ENCODE measurements around the gene CDKAL1.

Gene CDKAL1

DNA sequence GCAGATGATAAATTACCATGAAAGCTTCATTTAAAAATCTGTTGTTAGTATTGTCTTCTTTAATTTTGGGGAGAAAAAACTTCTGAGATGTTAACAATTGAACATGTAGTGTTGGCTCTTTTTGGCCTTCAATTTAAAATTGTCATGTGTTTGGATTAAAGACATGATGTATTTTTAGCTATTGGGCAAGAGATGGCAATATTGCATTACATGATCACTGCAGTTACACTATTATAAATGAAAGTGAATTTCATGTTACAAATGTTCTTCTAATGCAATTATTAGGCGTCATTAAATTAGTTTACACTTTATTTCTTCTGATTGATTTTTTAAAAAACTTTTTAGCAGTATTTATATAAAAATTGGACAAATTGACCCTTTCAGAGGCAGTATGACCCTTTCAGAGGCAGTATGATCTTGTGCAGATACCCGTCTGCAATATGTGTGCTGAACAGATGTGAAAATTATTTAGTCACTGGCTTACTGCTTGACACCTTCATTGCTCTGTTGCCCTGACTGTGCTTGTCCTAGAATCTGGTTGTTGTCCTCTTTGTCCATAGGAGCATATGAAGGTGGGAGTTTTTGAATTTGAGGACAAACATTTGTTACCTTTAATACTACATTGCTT lies 25.8 kb downstream of the CDKAL1 start:
- no peak overlapping the region for H3K4me3 ChIP-seq (ENCODE audit: low read length)
- no peak overlapping the region for H3K4me2 ChIP-seq (ENCODE audit: low read length)
- no peaks in the 10 kb centered on the region for H3K4me1 ChIP-seq (ENCODE audit: control insufficient read depth, insufficient read depth, low read length)
- H3K36me3 ChIP-seq (ENCODE audit: insufficient read depth, low read length), result no peaks in the 10 kb centered on the region
- H3K27me3 ChIP-seq (ENCODE audit: control insufficient read depth, insufficient read depth, low read length), result no peaks in the 10 kb centered on the region
- H3K9ac ChIP-seq (ENCODE audit: low read depth, low read length), result no peak overlapping the region
- no peaks in the 10 kb centered on the region for H3K9me3 ChIP-seq (replicated peaks; ENCODE audit: low read length)

DNA sequence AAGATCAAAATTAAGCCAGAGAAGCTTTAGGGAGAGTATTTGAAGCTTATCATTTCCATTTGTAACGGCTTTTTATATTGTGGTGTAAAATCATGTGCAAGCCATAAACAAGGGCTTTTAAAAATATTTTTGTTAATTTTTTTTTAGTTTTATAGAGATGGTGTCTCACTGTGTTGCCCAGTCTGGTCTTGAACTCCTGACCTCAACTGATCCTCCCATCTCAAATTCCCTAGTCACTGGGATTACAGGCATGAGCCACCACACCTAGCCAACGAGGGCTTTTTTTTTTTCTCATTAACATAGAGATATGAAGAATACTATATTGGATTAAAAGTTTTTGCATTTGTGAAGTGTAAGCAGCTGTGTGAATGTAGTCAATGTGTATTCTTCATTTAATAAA lies 29.1 kb downstream of the CDKAL1 start:
- no peak overlapping the region for H3K9ac ChIP-seq (ENCODE audit: low read depth, low read length)
- H3K9me3 ChIP-seq (replicated peaks; ENCODE audit: low read length), result no peaks in the 10 kb centered on the region
- no peaks in the 10 kb centered on the region for H3K36me3 ChIP-seq (ENCODE audit: insufficient read depth, low read length)
- H3K4me3 ChIP-seq (ENCODE audit: low read length), result no peak overlapping the region
- no peaks in the 10 kb centered on the region for H3K4me1 ChIP-seq (ENCODE audit: control insufficient read depth, insufficient read depth, low read length)
- H3K27me3 ChIP-seq (ENCODE audit: control insufficient read depth, insufficient read depth, low read length), result no peaks in the 10 kb centered on the region
- H3K4me2 ChIP-seq (ENCODE audit: low read length), result no peak overlapping the region

DNA sequence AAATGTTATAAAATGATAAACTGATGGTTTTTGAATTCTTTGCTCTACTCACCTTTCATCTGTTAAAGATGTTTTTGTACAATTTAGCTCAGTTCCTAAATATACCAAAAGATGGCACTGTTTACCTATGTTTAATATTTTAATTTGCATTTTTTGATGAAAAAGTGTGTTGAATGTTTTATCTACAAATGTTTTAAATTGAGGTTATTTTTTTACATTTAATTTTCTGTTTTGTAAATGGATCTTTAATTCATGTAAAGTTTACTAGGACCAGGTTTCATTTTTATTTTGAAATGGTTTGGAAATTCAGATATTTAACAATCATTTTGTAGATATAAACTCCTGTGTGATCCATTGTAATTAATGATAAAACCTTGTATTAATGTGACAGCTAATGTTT lies 30.0 kb downstream of the CDKAL1 start:
- H3K9ac ChIP-seq (ENCODE audit: low read depth, low read length), result no peak overlapping the region
- no peaks in the 10 kb centered on the region for H3K36me3 ChIP-seq (ENCODE audit: insufficient read depth, low read length)
- no peaks in the 10 kb centered on the region for H3K9me3 ChIP-seq (replicated peaks; ENCODE audit: low read length)
- H3K4me2 ChIP-seq (ENCODE audit: low read length), result no peak overlapping the region
- no peaks in the 10 kb centered on the region for H3K4me1 ChIP-seq (ENCODE audit: control insufficient read depth, insufficient read depth, low read length)
- no peak overlapping the region for H3K4me3 ChIP-seq (ENCODE audit: low read length)
- no peaks in the 10 kb centered on the region for H3K27me3 ChIP-seq (ENCODE audit: control insufficient read depth, insufficient read depth, low read length)

DNA sequence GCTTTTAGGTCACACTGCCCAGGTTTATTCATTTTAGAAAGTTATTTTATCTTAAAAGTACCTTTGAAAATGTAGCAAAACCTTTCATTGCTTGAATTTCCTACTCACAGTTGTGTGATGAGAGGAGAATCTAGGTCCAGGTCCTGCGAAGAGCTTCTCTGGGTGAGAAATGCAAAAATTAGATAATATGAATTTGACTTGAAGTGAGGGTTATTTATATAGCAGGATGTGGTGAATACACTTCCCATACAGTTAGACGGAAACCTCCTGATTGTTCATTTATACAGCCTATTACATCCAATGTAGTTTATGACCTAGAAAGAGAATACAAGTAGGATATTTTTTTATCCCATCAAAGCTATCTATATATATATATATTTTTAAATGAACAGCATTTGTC lies 30.5 kb downstream of the CDKAL1 start:
- no peaks in the 10 kb centered on the region for H3K27me3 ChIP-seq (ENCODE audit: control insufficient read depth, insufficient read depth, low read length)
- no peaks in the 10 kb centered on the region for H3K9me3 ChIP-seq (replicated peaks; ENCODE audit: low read length)
- no peak overlapping the region for H3K4me3 ChIP-seq (ENCODE audit: low read length)
- no peak overlapping the region for H3K9ac ChIP-seq (ENCODE audit: low read depth, low read length)
- no peaks in the 10 kb centered on the region for H3K4me1 ChIP-seq (ENCODE audit: control insufficient read depth, insufficient read depth, low read length)
- no peaks in the 10 kb centered on the region for H3K36me3 ChIP-seq (ENCODE audit: insufficient read depth, low read length)
- H3K4me2 ChIP-seq (ENCODE audit: low read length), result no peak overlapping the region

DNA sequence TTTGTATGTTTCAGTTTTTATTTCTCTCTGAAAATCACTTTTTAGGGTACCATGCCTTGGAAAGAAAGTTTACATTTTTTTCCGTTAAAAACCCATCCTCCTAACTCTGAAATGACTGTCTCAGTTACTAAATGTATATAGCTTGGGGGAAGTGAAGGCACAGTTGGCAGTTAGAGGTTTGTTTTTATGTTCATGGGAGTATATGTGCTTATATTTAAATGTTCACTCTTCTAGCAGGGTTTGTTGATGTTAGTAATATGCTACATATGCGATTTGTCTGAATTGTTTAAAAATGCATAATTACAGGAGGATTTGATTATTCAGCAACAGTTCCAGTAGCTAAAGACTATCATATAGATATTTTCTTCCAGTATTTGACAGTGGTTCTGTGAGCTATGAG lies 31.1 kb downstream of the CDKAL1 start:
- Histone ChIP-seq H3K9me3 (replicated peaks; ENCODE audit: low read length) (no peaks in the 10 kb centered on the region), H3K4me2 (ENCODE audit: low read length) (no peak overlapping the region), H3K4me3 (ENCODE audit: low read length) (no peak overlapping the region), H3K36me3 (ENCODE audit: insufficient read depth, low read length) (no peaks in the 10 kb centered on the region), H3K4me1 (ENCODE audit: control insufficient read depth, insufficient read depth, low read length) (no peaks in the 10 kb centered on the region), H3K27me3 (ENCODE audit: control insufficient read depth, insufficient read depth, low read length) (no peaks in the 10 kb centered on the region), H3K9ac (ENCODE audit: low read depth, low read length) (no peak overlapping the region)

DNA sequence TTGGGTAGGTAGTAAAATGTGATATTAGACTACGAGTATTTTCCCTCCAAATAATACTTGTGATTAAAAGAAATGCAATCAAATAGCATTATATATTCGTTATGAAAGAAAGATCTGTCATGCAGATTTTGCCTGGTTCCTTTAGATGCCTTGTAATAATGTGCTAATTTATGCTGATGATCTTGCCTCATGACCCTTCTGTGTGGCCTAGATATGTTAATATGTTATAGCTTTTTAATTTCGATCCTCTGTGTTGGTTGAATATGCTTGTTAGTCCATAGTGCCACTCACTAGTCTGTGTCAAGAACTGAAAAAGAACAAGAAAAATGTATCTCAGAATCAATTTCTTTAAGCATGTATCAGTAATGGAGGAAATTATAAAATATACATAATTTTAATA lies 31.9 kb downstream of the CDKAL1 start:
- H3K4me3 ChIP-seq (ENCODE audit: low read length), result no peak overlapping the region
- H3K36me3 ChIP-seq (ENCODE audit: insufficient read depth, low read length), result no peaks in the 10 kb centered on the region
- no peaks in the 10 kb centered on the region for H3K27me3 ChIP-seq (ENCODE audit: control insufficient read depth, insufficient read depth, low read length)

DNA sequence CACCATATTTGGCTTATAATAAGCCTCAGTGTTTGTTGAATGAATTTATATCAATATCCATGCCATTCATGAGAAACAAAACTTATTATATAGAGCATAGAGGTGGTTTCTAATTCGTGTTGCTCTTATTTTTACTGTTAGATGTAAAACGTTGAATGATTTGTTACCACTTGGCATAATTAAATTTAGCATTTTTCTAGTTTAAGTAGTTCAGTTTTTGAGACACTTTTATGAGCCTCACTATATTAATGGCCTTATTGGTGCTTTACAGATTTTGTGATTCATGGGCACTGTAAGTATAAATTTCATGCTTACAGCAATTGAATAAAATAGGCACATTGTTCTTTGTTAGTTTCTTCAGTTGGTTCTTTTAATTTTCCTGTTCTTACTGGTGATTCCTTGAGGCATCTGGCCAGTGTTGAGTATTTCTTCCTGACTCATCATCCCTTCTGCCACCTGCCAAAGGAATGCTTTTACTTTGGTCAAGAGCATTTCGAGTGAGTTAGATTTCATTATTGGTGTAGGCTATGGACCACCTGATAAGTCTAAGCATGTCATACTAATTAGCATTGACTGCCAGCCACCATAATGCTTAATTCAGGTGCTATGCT lies 34.8 kb downstream of the CDKAL1 start:
- Histone ChIP-seq H3K9me3 (replicated peaks; ENCODE audit: low read length) (no peaks in the 10 kb centered on the region), H3K27me3 (ENCODE audit: control insufficient read depth, insufficient read depth, low read length) (no peaks in the 10 kb centered on the region), H3K4me1 (ENCODE audit: control insufficient read depth, insufficient read depth, low read length) (peaks cover 9% of the 10 kb centered on the region), H3K36me3 (ENCODE audit: insufficient read depth, low read length) (no peaks in the 10 kb centered on the region), H3K9ac (ENCODE audit: low read depth, low read length) (no peak overlapping the region), H3K4me3 (ENCODE audit: low read length) (no peak overlapping the region), H3K4me2 (ENCODE audit: low read length) (no peak overlapping the region)

More for the DNA sequence above, 31.9 kb downstream of the CDKAL1 start:
- no peaks in the 10 kb centered on the region for H3K9me3 ChIP-seq (replicated peaks; ENCODE audit: low read length)
- H3K4me2 ChIP-seq (ENCODE audit: low read length), result no peak overlapping the region
- H3K9ac ChIP-seq (ENCODE audit: low read depth, low read length), result no peak overlapping the region
- no peaks in the 10 kb centered on the region for H3K4me1 ChIP-seq (ENCODE audit: control insufficient read depth, insufficient read depth, low read length)

DNA sequence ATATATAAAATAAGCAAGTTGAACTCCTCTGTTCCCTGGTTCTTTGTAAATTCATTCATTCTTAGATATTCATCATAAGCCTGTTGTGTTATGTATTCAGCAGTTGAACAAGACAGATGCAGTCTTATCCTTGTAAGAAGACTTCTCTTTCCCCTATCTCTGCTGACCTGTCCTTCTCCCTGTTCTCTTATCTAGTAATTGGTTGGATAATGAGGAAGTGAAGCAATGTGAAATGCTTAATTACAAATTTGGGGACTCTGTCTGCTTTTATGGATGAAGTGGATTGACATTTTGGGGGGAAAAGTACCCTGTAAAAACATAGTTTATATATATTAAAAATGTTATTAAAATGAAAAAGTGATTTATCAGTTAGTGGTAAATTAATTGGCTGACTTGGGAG lies 37.0 kb downstream of the CDKAL1 start:
- no peak overlapping the region for H3K4me3 ChIP-seq (ENCODE audit: low read length)
- no peaks in the 10 kb centered on the region for H3K27me3 ChIP-seq (ENCODE audit: control insufficient read depth, insufficient read depth, low read length)
- no peaks in the 10 kb centered on the region for H3K9me3 ChIP-seq (replicated peaks; ENCODE audit: low read length)
- H3K36me3 ChIP-seq (ENCODE audit: insufficient read depth, low read length), result no peaks in the 10 kb centered on the region
- H3K4me1 ChIP-seq (ENCODE audit: control insufficient read depth, insufficient read depth, low read length), result peaks cover 9% of the 10 kb centered on the region
- no peak overlapping the region for H3K4me2 ChIP-seq (ENCODE audit: low read length)
- H3K9ac ChIP-seq (ENCODE audit: low read depth, low read length), result no peak overlapping the region

DNA sequence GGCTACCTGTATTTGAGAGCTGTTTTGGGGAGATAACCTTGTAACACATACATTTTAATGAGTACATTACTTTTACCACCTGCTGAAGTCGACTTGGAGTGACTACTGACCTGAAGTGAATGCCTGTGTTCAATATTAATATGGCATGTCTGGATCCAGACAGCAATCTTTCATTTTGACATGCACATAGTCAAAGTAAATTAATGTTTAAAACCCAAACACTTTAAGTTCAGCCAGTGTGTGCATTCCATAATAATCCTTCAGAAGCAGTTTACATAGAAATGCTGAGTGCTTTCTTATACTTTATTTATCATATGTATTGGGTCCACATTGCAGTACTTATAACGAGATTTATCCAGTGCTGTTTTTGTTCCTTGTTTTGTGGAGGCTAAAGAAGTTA lies 38.0 kb downstream of the CDKAL1 start:
- H3K27me3 ChIP-seq (ENCODE audit: control insufficient read depth, insufficient read depth, low read length), result no peaks in the 10 kb centered on the region
- H3K9ac ChIP-seq (ENCODE audit: low read depth, low read length), result no peak overlapping the region
- no peaks in the 10 kb centered on the region for H3K36me3 ChIP-seq (ENCODE audit: insufficient read depth, low read length)
- no peak overlapping the region for H3K4me3 ChIP-seq (ENCODE audit: low read length)
- H3K4me2 ChIP-seq (ENCODE audit: low read length), result no peak overlapping the region
- no peaks in the 10 kb centered on the region for H3K9me3 ChIP-seq (replicated peaks; ENCODE audit: low read length)
- H3K4me1 ChIP-seq (ENCODE audit: control insufficient read depth, insufficient read depth, low read length), result peaks cover 9% of the 10 kb centered on the region

DNA sequence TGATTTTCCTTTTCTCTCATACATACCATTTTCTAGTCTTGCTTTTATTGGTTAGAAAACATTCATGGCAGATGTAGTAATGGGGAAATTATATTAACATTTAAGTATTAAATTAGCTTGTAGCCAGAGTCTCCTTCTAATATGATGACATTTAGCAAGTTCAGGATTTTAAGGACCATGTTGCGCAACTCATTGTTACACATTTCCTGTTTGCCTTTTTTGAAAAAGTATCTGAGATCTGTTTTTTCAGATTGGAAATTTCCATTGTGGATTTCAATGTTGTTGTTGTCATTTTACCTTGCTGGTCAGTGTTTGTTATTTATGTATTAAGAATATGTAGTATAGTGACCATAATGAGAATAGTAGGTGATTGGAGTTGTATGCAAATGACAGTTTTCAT lies 38.7 kb downstream of the CDKAL1 start:
- Histone ChIP-seq H3K4me1 (ENCODE audit: control insufficient read depth, insufficient read depth, low read length) (peaks cover 9% of the 10 kb centered on the region), H3K27me3 (ENCODE audit: control insufficient read depth, insufficient read depth, low read length) (no peaks in the 10 kb centered on the region), H3K4me2 (ENCODE audit: low read length) (no peak overlapping the region), H3K4me3 (ENCODE audit: low read length) (no peak overlapping the region), H3K9ac (ENCODE audit: low read depth, low read length) (no peak overlapping the region), H3K36me3 (ENCODE audit: insufficient read depth, low read length) (no peaks in the 10 kb centered on the region), H3K9me3 (replicated peaks; ENCODE audit: low read length) (no peaks in the 10 kb centered on the region)

DNA sequence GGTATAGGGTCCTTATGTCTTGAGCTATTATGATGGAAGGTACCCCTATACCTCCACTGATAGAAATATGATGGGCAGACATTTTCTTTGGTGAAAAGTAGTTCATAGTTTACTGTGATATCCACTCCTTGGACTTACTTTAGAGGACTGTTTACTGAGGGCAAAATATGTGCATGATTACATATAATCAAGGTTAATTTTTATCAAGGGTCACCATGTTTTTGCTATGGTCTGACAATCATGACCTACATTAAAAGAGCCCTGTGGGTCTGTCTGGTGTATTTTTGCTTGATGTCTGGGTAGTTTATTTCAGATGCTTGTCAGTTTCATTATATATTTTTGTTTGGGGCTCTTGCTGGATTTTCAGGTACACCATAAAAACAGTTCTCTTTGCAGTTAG lies 40.1 kb downstream of the CDKAL1 start:
- no peaks in the 10 kb centered on the region for H3K36me3 ChIP-seq (ENCODE audit: insufficient read depth, low read length)
- peaks cover 9% of the 10 kb centered on the region for H3K4me1 ChIP-seq (ENCODE audit: control insufficient read depth, insufficient read depth, low read length)
- no peaks in the 10 kb centered on the region for H3K27me3 ChIP-seq (ENCODE audit: control insufficient read depth, insufficient read depth, low read length)
- H3K4me3 ChIP-seq (ENCODE audit: low read length), result no peak overlapping the region
- H3K9me3 ChIP-seq (replicated peaks; ENCODE audit: low read length), result no peaks in the 10 kb centered on the region
- no peak overlapping the region for H3K4me2 ChIP-seq (ENCODE audit: low read length)
- no peak overlapping the region for H3K9ac ChIP-seq (ENCODE audit: low read depth, low read length)

DNA sequence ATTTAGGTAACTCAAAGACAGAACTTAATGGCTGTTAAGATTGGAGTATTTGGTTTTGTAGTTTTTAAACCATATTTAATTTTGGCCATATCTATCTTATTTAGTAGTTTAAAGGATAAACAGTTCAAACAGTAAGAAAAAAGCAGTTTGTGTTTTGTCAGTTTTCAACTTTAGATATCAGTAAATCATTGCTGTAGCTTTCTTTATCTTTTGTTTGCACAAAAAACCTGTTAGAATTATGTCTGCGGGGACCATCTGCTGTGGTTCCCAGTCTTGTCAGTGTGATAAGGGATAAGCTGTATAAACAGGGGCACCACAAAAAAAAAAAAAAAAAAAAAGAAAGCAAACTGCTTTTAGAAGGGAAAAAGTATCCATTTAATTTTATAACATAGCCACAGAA lies 40.9 kb downstream of the CDKAL1 start:
- H3K27me3 ChIP-seq (ENCODE audit: control insufficient read depth, insufficient read depth, low read length), result no peaks in the 10 kb centered on the region
- H3K4me2 ChIP-seq (ENCODE audit: low read length), result no peak overlapping the region
- peaks cover 9% of the 10 kb centered on the region for H3K4me1 ChIP-seq (ENCODE audit: control insufficient read depth, insufficient read depth, low read length)
- no peak overlapping the region for H3K9ac ChIP-seq (ENCODE audit: low read depth, low read length)
- H3K9me3 ChIP-seq (replicated peaks; ENCODE audit: low read length), result no peaks in the 10 kb centered on the region
- H3K4me3 ChIP-seq (ENCODE audit: low read length), result no peak overlapping the region
- no peaks in the 10 kb centered on the region for H3K36me3 ChIP-seq (ENCODE audit: insufficient read depth, low read length)
